GM04504 (cell line): Measurements from ENCODE around the gene NTNG1.
"Not testable (repeated sequence)": the region's sequence is repeated elsewhere in the genome, so short reads cannot be mapped to it uniquely, and the experiment has no call there.

ENCODE experiments used
- DNase-seq: peaks from one replicate; pipeline ENCODE4 v3.0.0-alpha.2; 2012; ENCODE audit warnings: low read depth

NTNG1 gene

DNA sequence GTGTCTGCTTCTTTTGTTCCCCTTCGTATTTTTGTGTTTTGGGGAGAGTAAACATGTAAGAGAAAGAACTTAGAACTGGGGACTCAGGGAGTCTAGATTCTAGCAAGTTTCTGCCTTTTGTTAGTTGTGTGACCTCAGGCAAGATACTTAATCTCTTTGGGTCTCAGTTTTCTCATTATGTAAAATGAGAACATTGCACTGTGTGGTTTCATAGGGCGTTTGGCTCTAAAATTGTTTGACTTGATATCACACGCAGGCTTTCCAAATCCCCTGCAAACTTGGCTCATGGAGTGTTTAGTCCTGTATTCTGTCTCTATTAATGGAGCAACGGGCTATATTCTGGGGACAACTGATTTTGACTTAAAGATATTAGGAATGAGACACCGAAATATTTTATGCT, 57.7 kb downstream of the NTNG1 start:
- DNase-seq: no peak

DNA sequence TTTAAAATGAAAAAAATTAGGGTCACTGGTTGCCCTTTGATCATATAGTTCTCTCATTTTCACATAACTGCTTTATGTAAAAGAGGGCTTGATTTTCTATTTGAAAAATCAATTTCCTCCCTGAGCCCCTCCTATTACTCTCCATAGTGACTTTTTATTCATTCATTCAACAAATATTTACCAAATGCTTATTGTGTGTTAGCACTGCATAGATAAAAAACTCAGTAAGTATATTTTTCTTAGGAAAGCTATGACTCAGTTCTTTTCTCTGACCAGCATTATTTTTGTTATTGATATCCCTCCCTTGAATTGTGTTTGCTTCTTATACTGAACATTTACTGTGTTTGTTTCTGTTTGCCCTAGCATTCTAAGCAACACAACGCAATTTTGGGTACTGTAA, 59.8 kb downstream of the NTNG1 start:
- DNase-seq: no peak

DNA sequence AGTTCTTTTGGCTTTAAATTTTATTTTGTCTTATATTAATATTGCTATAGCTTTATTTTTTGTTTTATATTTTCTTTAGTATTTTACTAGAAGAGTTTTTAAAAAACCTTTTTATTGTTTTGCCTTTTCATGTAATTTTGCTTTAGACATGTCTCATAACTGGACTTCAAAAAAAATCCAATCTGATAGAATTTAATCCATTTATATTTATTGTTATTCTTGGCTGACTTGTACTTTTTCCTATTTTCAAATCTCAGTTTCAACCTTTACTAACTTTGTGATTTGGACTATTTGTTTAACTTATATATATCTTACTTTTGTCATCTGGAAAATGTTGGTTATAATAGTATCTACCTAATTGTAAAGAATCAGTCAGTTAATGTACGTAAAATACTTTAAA, 61.2 kb downstream of the NTNG1 start:
- DNase-seq: no peak

DNA sequence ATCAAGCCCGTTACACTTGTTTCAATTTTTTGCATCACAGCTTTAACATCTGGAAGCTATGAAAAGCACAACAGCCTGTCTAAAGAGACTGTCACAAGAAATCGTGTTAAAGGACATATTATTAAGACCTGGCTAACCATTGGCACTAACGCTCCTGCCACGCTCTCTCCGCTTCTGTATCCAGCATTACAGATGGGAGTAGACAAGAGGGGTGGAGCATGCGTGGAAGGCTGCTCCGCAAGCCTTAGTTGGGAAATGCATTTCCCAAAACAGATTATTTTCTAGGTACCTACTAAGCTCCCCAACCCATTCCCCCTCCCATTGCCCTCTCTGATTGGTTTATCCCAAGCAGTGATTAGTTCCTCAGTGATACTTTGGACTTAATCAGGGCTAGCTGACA, 72.4 kb downstream of the NTNG1 start:
- DNase-seq: no peak

DNA sequence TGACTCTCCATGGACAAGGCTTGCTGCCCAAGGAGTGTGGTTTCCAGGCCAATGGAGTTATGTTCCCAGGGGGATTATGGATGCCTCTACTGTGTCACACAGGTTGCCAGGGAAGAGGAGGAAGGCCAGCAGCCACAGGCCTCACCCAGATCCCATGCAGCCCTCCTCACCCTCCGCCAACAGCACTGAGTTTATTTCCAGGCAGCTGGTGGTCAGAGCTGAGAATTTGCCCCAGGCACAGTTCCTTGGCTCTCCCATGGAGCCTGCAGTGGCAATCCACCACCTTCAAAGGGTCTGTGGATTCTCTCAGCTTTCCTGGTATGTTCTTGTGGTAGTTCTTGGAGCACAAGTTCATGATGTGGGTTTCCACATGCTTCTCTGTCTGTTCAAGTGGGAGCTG, 79.2 kb downstream of the NTNG1 start:
- no peak for DNase-seq

DNA sequence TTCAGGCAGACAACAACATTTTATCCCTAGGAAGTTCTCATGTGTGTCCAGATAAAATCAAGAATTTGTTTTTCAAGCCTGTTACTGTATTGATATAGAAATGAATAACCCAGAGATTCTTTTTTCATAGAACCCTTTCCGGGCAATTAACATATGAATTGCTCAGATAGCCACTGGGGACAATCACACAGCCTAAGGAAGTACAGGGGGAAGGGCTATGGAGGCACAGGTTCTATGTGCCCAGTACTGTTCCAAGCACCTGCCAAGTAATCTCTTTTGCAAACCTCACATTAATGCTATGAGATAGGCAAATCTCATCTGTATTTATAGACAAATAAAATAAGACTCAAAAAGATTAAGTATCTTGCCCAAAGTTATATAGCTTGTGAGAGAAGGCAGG, 84.9 kb downstream of the NTNG1 start:
- DNase-seq: no peak

DNA sequence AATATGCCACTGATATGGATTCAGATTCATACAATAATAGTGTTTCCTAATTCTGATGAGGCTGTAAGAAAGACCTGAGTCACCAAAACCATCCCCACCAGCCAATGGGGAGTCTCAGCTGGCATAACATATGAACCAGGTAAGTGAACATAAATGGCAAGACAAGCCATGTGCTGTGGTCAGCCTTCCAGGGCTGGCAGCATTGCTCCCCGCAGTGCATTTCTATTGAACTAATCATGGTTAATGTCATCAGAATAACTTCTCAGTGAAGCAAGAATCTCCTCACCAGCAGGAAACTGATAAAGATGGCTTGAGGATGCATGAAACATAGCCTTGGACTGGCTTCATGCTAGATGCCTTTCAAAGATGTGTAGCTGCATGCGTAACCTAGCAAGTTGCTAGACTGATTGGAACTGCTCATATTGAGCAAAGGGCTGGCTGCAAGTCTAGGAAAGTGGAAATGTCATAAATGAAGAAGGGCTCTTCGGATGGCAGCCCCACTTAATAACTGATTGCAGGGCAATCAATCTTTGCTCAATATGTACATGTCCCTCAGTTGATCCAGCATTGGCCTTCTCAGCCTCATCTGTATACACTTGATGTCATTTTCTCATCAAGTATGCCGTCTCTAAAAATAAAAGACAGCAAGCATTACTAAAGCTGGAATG, 88.0 kb downstream of the NTNG1 start:
- no peak for DNase-seq

DNA sequence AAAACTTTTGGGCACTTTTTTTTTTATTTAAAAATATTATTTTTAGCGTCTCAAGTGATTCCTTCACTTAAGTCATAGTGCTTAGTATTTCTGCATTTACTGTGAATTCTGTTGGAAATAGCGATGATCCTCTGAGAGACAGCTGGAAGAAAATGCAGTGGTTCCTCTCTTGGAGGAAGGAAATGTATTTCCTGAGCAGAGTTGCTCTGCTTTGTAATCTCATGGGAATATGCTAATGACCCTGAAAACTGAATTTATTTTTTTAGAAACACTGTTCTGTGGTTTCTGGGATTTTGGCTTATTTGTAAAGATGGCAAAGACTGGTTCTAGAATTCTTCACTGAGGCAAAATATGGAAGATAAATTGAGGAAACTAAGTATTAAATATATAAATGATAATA, 88.9 kb downstream of the NTNG1 start:
- no peak for DNase-seq

DNA sequence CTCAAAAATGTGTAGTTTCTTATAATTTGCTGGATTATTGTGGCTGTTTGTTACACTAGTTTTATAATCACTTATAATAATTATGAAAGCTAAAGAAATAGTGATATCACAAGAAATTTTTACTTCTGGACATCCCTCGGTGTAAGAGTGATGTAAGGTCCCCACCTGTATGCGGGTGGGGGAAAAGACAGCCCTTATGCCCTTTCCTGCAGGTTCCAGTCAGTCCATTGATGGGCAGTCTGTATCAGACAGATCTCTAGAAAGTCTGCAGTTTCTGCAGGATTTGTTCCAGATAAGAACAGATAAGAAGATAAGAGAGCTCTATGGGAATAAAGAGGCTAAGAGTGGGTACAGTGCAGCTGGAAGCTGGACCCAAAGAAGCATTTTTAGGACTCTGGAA, 89.3 kb downstream of the NTNG1 start:
- DNase-seq: no peak

DNA sequence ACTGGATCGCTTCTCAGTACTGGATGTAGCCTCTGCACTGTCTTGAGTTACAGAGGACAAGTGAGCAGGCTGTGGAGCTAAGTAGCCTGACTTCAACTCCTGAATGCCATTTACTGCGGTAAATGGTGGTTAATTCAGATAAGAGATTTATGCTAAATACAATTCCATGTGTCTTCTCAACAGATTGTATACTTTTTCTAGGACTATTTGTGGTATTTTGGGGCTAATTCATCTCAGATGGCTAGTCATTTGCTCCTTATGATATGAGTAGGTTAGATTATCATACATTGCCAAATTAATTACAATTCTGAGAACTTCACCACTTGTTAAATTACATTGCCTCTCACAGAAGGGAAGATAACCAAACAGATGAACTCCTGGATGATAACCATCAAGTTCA, 90.5 kb downstream of the NTNG1 start:
- DNase-seq: no peak

DNA sequence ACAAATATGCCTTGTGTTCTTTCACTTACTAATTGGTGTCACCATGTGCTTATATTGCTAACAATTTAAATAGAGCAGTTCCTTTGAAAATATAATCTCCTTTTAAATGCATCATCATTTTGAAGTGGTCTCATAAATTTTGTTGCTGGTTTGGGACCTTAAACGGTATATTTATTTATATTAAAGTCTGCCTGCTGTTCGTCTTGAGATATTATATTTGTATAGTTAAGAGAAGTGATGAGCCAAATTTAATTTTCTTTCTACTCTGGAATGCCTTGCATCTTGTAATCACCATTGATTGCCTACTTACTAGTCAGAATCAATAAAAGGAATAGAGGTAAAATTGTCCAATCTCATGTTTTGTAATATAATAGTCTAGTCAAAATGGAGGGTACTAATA, 91.6 kb downstream of the NTNG1 start:
- DNase-seq: no peak

DNA sequence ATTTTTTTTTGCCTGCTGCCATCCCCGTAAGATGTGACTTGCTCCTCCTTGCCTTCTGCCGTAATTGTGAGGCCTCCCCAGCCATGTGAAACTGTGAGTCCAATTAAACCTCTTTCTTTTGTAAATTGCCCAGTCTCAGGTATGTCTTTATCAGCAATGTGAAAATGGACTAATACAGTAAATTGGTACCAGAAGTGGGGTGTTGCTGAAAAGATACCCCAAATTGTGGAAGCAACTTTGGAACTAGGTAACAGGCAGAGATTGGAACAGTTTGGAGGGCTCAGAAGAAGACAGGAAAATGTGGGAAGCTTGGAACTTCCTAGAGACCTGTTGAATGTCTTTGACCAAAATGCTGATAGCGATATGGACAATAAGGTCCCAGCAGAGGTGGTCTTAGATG, 95.9 kb downstream of the NTNG1 start:
- not testable (repeated sequence) for DNase-seq

DNA sequence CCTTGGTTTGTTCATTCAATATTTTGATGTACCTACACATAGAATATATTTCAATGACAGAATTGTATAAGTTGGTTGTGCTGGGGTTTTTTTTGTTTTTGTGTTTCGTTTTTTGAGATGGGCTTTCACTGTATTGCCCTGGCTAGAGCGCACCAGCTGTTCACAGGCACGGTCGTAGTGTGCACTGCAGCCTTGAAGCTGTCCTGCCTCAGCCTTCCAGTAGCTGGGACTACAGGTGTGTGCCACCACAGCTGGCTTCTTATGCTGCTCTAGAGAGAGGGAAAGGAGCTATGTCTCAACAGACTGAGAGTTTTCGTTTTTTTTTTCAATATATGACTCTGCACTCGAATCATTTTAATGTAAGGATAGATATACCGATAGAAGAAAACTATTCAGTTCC, 102.6 kb downstream of the NTNG1 start:
- DNase-seq: no peak

DNA sequence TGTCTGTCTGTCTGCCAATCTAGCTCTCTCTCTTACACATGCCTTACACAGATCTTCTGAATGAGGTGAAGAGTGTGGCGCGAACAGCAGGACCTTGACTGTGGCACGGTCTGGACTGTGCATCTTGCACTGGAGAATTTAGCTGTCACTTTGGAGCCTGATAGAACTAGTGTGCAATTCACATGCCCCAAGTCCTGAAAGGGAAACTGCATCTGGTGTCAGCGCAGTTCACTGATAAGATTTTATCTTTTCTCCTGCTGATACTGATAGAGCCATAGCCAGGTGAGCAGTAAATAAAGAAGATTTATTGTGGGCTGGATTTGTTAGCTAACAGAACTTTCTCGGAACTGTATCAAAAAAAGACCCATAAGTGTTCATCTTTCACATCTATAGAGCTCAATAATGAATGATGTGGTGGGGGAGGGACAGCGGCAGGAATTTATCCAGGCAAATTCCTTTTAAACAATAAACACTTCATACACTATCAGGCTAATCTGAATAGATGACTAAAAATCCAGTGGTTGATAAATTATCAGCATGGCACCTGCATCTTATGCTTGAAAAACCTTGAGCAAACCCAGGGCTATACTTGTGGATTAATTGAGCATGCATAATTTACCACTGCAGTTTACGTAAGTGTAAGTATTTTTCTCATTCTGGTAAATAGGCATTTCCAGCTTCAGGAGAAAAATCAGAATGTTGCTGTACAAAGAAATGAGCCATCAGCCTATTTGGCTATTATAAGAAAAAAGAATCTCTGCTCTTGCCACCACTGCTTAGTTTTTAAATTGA, 104.1 kb downstream of the NTNG1 start:
- DNase-seq: no peak

DNA sequence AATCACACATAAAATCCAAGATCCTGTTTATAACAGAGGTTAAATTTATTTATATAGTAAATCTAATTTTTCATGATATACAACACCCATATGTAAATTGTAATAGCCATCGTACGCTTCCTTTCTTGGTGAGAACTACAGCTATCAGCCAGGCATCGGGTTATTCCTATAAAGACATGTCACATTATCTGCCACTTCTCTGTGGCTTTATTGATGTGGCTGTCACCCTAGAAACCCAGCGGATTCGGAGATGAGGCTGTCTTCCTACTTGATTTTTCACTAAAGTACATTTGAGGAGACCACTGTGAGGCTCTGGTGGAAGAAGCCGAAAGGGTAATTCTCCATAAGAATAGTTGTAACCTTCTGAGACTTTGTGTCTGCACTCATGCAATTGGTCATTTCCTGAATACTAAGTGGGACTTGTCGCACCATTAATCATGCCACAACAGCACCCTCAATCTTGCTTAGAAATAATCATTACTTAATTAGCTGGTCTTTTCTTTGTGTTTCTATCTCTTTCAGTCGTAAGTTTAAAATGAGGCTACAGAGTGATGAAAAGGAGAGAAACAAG, 106.0 kb downstream of the NTNG1 start:
- no peak for DNase-seq

DNA sequence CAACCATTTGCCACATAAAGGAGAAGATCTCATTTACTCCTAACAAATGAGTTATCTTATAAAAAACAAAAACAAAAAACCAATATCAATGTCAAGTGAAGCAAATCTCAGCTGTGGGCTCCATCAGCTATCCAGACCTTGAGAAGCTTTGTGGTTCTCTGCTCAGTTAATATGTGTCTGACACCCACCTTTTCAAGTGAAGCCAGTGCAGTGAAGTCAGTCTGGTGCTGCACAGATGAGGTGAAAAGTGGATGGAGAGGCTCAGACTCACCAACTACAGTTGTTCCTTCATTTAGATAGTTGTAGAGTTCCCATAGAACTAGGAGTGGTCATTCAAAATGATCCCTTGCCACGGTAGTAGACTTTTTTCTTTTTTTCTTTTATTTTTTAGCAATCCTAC, 106.8 kb downstream of the NTNG1 start:
- no peak for DNase-seq

DNA sequence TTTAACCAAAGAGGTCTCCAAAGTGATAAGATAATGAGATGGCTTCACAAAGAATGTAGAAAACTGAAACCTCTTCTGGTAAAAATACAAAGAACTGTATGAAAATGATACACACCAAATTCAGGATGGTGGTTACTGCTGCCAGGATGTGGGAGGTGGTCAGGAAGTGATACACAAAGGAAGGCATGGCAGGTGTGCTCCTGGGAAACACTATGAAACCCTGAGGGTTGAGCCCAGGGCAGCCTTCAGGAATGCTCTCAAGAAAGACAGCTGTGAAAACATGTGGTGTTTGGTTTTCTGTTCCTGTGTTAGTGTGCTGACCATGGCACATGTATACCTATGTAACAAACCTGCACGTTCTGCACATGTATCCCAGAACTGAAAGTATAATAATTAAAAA, 109.3 kb downstream of the NTNG1 start:
- DNase-seq: no peak

DNA sequence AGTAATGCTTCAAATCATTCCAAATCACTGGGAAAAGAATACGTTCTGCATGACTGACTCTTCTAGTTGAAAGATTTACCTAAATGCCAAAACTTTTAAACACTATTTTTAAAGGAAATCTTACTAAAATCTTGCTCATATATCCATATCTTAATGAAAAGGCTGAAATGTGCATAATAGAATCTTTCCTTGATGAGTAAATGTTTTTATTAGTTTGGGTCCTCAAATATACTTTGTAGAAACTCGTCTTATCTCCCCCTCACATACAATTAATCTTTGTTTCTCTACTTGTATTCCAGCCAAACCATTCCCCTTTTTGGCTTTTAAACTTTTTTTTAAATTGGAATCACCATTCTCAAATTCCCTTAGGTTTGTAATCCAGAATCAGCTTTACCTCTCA, 110.2 kb downstream of the NTNG1 start:
- no peak for DNase-seq

DNA sequence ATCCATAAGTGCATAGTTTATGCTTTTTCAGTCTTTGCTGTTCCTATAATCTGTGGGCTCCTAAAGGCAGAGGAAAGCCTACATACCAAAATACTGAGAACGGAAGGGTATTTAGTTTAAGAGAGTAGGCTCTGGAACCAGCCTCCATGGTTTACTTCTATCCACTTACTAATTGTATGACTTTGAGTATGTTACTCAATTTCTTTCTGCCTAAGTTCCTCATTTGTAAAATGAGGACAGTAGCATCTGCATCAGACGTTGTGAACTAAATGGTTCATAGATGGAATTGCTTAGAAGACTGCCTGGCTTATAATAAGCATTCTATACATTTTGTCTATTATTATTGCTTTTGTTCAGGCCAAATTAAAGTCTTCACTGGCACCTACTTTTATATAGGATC, 111.0 kb downstream of the NTNG1 start:
- no peak for DNase-seq

DNA sequence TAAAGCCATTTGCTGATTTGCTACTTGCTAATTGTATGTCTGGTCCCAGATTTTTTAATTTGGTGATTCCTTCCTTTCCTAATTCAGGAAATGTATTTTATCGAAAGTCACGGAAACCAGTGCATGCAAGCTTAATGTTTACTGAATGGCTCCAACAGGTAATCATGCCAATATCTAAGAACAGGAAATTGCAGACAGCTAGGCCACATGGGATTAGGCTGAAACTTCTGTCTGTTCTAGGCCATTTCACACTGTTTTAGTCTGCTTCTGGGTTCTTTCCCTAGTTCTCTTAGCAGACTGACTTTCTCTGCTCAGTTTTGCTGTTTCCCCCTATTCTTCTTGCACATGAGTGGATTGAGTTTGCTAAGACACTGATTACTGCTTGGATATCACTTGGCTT, 111.4 kb downstream of the NTNG1 start:
- no peak for DNase-seq

DNA sequence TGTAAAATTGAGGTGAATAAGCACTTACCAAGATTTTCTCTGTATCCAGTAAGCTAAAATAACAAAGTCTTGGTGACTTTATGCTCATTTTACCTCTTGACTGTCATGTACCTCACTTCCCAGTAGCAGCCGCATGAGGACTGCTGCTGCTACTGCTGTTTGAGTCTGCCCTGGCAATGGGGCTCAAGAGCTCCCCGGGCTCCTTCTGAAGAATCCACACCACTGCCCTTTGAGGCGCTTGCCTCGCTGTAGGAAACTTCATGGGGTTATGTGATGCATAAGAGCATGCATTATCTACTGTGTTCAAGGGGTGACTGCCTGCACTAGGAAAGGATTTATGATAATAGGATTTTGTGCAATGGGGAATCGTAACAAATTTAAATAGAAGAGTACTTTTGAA, 113.5 kb downstream of the NTNG1 start:
- DNase-seq: no peak

DNA sequence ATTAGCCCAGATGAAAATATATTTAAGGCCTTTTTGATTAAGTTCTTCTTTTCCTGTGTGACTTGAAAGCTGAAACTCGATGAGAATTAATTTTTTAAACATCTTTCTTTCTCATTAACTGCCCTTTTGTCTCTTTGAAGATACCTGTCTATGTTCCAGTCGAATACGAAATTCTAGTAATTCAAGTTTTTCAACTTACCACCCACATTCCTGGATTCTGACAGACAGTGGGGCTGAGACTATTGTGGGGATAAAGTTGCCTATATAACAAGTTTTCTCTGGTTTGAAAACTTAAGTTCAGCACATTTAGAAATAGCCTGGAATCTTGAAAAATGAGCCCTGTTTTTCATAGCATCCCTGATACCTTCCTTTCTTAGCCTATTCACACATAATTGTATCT, 114.6 kb downstream of the NTNG1 start:
- no peak for DNase-seq

DNA sequence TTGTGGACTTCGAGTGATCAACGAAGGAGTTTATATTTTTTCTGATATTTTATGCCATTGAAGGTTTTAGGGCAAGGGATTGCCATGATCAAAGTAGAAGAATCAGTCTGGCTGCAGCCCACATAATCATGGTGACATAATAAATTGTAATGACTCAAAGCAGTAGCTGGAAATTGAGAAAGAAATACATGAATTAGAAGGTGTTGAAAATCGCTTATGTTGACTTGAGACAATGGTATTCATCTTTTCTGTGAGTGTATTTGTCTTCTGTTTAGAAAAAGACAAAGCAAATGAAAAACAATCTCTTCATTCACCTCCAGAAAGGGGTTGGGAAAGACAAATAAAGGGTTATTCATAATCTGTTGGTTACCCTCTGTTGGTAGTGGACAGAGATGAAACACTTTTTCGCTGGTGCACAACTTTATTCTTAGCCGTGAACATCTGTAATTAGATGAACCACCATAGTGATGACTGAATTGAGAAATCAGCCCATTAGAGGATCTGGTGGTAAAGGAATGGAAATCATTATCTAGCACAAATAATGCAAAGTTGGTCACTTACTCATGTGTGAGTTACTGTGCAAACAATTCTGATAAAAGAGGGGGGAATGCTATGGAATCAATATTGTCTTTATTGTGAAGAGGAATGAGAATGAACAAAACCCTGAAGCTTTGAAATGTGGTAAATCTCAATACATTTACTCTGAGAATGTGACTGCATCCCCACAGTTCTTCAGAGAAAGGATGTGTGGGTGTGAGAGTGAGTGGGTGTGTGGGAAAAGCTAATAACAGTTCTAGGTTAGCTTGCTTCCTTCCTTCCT, 121.8 kb downstream of the NTNG1 start:
- DNase-seq: no peak
